ENCODE data around the gene MSANTD2. TPM values are rescaled to one million over a fixed set of nuclear protein-coding genes. Genes with fewer than 3 reads are reported as not detected.

The MSANTD2 gene
- total and polyA plus RNA-seq, 11 donors, result 2.2 to 5.4 (median 3.1) TPM

DNA sequence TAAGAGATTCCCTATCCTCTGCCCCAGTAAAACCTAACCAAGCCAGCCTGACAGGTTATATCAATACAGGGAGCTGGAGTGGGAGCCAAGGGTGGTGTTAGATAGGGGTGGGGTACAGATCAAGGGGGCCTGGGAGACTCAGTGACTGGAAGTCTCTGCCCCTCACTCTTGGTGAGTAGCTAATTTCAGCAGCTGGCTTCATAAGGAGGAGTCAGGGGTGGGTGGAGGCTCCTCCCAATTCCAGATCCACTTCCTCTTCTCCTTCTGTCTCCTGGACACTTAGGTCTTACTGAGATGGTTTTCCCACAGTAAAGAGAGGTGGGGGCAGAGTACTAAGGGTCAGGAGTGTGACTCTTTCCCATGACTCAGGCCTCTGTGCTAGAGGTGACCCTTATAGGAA is 47.0 kb downstream of the MSANTD2 start:
- ATAC-seq (peak in 1 of 4 donors; percentile 4), DNase-seq (no peak)
- no peak for TF ChIP-seq POLR2A (IDR thresholded peaks at IDR 0.05)
- TF ChIP-seq, protein P1, sequence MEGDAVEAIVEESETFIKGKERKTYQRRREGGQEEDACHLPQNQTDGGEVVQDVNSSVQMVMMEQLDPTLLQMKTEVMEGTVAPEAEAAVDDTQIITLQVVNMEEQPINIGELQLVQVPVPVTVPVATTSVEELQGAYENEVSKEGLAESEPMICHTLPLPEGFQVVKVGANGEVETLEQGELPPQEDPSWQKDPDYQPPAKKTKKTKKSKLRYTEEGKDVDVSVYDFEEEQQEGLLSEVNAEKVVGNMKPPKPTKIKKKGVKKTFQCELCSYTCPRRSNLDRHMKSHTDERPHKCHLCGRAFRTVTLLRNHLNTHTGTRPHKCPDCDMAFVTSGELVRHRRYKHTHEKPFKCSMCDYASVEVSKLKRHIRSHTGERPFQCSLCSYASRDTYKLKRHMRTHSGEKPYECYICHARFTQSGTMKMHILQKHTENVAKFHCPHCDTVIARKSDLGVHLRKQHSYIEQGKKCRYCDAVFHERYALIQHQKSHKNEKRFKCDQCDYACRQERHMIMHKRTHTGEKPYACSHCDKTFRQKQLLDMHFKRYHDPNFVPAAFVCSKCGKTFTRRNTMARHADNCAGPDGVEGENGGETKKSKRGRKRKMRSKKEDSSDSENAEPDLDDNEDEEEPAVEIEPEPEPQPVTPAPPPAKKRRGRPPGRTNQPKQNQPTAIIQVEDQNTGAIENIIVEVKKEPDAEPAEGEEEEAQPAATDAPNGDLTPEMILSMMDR (IDR thresholded peaks at IDR 0.05), result no peak
- H3K36me3 ChIP-seq, result peaks cover 0 to 69% (median 18%) of the 10 kb centered on the region in 9 donors
- H3K27ac ChIP-seq, result peak overlapping the region in 3 of 12 donors; percentile 13 to 42 (median 19)
- H3K4me3 ChIP-seq, result no peak overlapping the region
- H3K27me3 ChIP-seq, result peaks cover 8 to 53% (median 26%) of the 10 kb centered on the region in 9 donors
- H3K9me3 ChIP-seq, result no peaks in the 10 kb centered on the region
- peaks cover 0 to 95% (median 67%) of the 10 kb centered on the region in 12 donors for H3K4me1 ChIP-seq
- intact Hi-C loops (cut with DNase I), result no loop called here

DNA sequence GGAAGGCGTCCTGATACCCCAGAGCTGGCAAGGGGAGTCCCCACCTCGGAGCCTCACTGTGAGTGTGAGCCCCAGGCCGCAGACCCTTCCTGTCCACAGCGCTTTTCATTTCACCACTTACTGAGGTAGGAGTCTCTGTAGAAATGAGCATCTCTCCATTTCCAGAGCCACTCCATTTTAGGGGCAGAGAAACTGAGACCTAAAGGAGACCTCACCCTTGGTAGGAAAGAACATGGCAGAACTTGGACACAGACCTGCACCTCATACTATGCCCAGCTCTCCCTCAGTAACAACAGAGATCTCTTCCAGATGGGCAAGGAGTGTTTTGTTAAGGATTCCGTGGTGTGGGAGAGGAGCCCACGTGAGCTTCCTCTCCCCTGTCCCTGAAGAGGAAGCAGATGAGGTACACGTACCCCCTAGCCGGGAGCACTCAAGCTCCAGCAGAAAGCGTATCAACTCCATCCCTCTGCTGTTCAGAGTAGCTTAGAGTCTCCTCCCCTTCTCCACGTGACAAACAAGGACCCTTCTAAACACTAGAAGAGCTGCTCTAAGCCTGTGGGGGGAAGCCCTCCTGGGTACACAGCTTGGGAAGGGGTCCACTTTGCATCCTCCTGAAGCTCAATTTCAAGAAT is 47.6 kb downstream of the MSANTD2 start:
- WGBS, 4 donors, result 33 to 50% (median 43%) methylated on average over 10 of the region's 10 CpGs
- TF ChIP-seq POLR2A (IDR thresholded peaks at IDR 0.05), result no peak
- TF ChIP-seq, protein P1 (IDR thresholded peaks at IDR 0.05), result no peak
- Histone ChIP-seq H3K9me3 (no peaks in the 10 kb centered on the region), H3K27me3 (peaks cover 8 to 52% (median 24%) of the 10 kb centered on the region in 9 donors), H3K4me1 (peaks cover 0 to 95% (median 65%) of the 10 kb centered on the region in 12 donors), H3K27ac (peak overlapping the region in 3 of 12 donors; percentile 13 to 42 (median 19)), H3K4me3 (peak overlapping the region in 1 of 12 donors; percentile 19), H3K36me3 (peaks cover 0 to 63% (median 18%) of the 10 kb centered on the region in 9 donors)
- DNase-seq (no peak), ATAC-seq (no peak)
- intact Hi-C loops (cut with DNase I), result no loop called here

DNA sequence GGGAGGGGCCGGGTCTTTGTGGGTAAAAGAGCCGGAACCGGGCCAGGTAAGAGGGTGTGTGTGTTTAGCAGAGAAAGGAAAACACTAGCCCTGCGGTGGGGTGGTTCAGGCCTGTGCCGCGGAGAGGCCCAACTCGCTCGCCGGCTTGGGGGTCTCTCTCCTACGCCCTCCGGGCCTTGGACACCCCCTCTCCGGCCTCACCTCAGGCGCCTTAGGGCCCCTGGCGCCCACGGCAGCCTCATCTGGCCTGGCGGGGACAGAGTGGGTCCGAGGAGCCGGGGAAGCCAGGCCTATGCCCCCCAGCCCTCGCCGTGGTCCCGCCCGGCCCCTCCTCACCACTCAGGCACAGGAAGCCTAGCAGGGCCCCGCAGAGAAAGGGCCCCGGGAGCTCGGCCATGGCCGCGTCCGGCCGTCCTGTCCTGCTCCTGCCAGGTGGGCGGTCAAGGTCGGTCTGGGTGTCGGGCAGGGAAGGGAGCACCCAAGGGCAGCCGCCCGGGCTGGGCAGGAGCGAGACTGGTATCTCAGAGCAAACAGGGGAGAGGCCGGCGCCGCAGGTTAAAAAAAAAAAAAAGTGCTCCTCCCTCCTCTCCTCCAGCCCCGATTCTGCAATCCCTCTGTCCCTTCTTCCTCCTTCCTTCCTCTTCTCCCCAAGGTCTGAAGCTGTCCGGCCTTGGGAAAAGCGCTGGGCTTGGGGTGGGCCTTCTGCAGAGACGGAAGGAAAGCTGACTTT is 48.3 kb downstream of the MSANTD2 start, which contains the start of gene VSIG2:
VSIG2 (minus strand) TSS at position 515 of the 730 bp plus-strand sequence; CDS start at position 397, 118 bp downstream.
- Histone ChIP-seq H3K9me3 (no peaks in the 10 kb centered on the region), H3K27ac (peak within 1 kb of the TSS in 3 of 12 donors; percentile 13 to 42 (median 19)), H3K36me3 (peaks cover 0 to 56% (median 18%) of the 10 kb centered on the region in 9 donors), H3K4me3 (peak within 1 kb of the TSS in 2 of 12 donors; percentile 6 to 19), H3K27me3 (peaks cover 8 to 51% (median 20%) of the 10 kb centered on the region in 9 donors), H3K4me1 (peaks cover 0 to 96% (median 66%) of the 10 kb centered on the region in 12 donors)
- 33 to 47% (median 42%) methylated on average over 27 to 42 of the region's 42 CpGs for WGBS, 4 donors
- DNase-seq (no peak), ATAC-seq (no peak)
- TF ChIP-seq, protein P1 (IDR thresholded peaks at IDR 0.05), result no peak
- intact Hi-C loops (cut with DNase I), result no loop called here

DNA sequence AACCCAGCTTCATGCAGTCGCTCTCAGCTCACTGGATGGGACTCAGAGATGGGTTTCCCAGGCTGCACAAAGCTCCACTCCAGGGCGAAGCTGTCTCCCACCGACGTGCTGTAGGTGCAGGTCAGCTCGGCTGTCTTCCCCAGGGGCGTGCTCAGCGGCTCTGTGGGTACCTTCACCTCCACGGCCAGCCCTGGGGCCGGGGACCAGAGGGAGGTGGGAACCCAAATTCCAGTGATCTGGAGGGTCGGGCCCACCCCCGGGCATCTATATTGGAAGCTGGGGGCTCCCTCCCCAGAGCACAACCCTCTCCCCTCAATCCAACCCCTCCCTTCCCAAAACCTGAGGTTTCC is 48.8 kb downstream of the MSANTD2 start:
- no peak for ATAC-seq
- TF ChIP-seq, protein P1 (IDR thresholded peaks at IDR 0.05), result no peak
- no peak for TF ChIP-seq POLR2A (IDR thresholded peaks at IDR 0.05)
- intact Hi-C loops (cut with DNase I), result no loop called here
- H3K4me1 ChIP-seq, result peaks cover 0 to 96% (median 64%) of the 10 kb centered on the region in 12 donors
- no peak overlapping the region for H3K4me3 ChIP-seq
- H3K9me3 ChIP-seq, result no peaks in the 10 kb centered on the region
- 43 to 55% (median 53%) methylated on average over 7 to 11 of the region's 11 CpGs for WGBS, 4 donors
- no peak for DNase-seq
- H3K27ac ChIP-seq, result no peak overlapping the region
- peaks cover 0 to 51% (median 18%) of the 10 kb centered on the region in 9 donors for H3K36me3 ChIP-seq
- H3K27me3 ChIP-seq, result peaks cover 8 to 54% (median 20%) of the 10 kb centered on the region in 9 donors
